B cell (primary cell): ENCODE measurements around the gene SERPINA10. TPM values are rescaled to one million over a fixed set of nuclear protein-coding genes. Genes with fewer than 3 reads are reported as not detected.
"Not testable (repeated sequence)": the region's sequence is repeated elsewhere in the genome, so short reads cannot be mapped to it uniquely, and the experiment has no call there.

Experiments used
- ATAC-seq: fragments of 200-7000 bp; cut with Tn5 transposase; one replicate; pipeline ENCODE4 v1.10.0; 2021; ENCODE audit warnings: low read depth, mild to moderate bottlenecking, moderate number of reproducible peaks, moderate library complexity
- CTCF ChIA-PET: fragments of 350-600 bp; sonication (Branson Sonifier 250); formaldehyde crosslinking; loops from one replicate; lab custom pipeline; 2021; ENCODE audit warnings: antibody characterized with exemption, inconsistent platforms; lab: Charles Lee
- POLR2A ChIA-PET: fragments of 350-600 bp; sonication (Branson Sonifier 250); formaldehyde crosslinking; loops from one replicate; lab custom pipeline; 2021; ENCODE audit warnings: antibody characterized with exemption; lab: Charles Lee
- DNase-seq: peaks from one replicate; pipeline ENCODE4 v3.0.0; 2013
- H2AFZ ChIP-seq: 2 replicates; pipeline ENCODE4 v1.6.1; 2012; ENCODE audit warnings: mild to moderate bottlenecking, low read depth, low read length; ENCODE audit not compliant: insufficient read depth, poor library complexity, severe bottlenecking
- H3K27ac ChIP-seq, 2 donors: 1 replicate in 1 of 2; 2 replicates in 1 of 2; pipeline ENCODE4 v1.5.1; 2012 to 2013; ENCODE audit warnings: low read length in 2 of 2, mild to moderate bottlenecking in 2 of 2, moderate library complexity in 1 of 2
- H3K27me3 ChIP-seq, 4 experiments: fragments of 200-600 bp in 1 of 4; sonication (generic) in 1 of 4; replicated peaks in 1 of 4; 1 replicate in 2 of 4; 2 replicates in 2 of 4; pipeline versions ENCODE4 v1.6.1 to v1.7.0; 2013 to 2016; ENCODE audit warnings: low read length in 3 of 4, mild to moderate bottlenecking in 2 of 4, mixed read lengths in 1 of 4, moderate library complexity in 1 of 4; ENCODE audit not compliant: insufficient read depth in 4 of 4, control insufficient read depth in 3 of 4; ENCODE audit errors: control extremely low read depth in 1 of 4
- H3K36me3 ChIP-seq, 2 experiments: replicated peaks in 1 of 2; 1 replicate in 1 of 2; 2 replicates in 1 of 2; pipeline versions ENCODE4 v1.6.1 to v1.7.1; 2013; ENCODE audit warnings: low read length in 1 of 2; ENCODE audit not compliant: insufficient read depth in 2 of 2, control insufficient read depth in 1 of 2; ENCODE audit errors: control extremely low read depth in 1 of 2, extremely low read depth in 1 of 2
- H3K4me1 ChIP-seq, 2 donors: fragments of 200-600 bp in 1 of 2; sonication (generic) in 1 of 2; 1 replicate in 1 of 2; 2 replicates in 1 of 2; pipeline versions ENCODE4 v1.5.1 to v1.6.1; 2013 to 2017; ENCODE audit warnings: low read length in 2 of 2; ENCODE audit not compliant: control insufficient read depth in 2 of 2, insufficient read depth in 2 of 2
- H3K4me2 ChIP-seq: replicated peaks from 2 replicates; pipeline ENCODE3; 2012; ENCODE audit warnings: mild to moderate bottlenecking, low read depth, low read length; ENCODE audit not compliant: poor library complexity, severe bottlenecking
- H3K4me3 ChIP-seq, 5 experiments: fragments of 200-600 bp in 1 of 5; sonication (generic) in 1 of 5; 1 replicate in 3 of 5; 2 replicates in 2 of 5; pipeline versions ENCODE4 v1.5.1 to v1.7.0; 2011 to 2016; ENCODE audit warnings: low read length in 4 of 5, mild to moderate bottlenecking in 4 of 5, low read depth in 2 of 5, control low read depth in 1 of 5, moderate library complexity in 1 of 5; ENCODE audit not compliant: insufficient read depth in 1 of 5; ENCODE audit errors: control extremely low read depth in 1 of 5, extremely low read depth in 1 of 5
- H3K79me2 ChIP-seq: fragments of 200-600 bp; sonication (generic); one replicate; pipeline ENCODE4 v1.6.0; 2016; ENCODE audit warnings: low read length; ENCODE audit not compliant: control insufficient read depth, insufficient read depth
- H3K9ac ChIP-seq: fragments of 200-600 bp; sonication (generic); 2 replicates; pipeline ENCODE4 v1.6.1; 2017; ENCODE audit warnings: mild to moderate bottlenecking, low read length, moderate library complexity
- H3K9me3 ChIP-seq, 3 donors: one replicate each; pipeline versions ENCODE4 v1.6.1 to v1.7.1; 2013; ENCODE audit warnings: low read length in 2 of 3; ENCODE audit not compliant: control insufficient read depth in 2 of 3, insufficient read depth in 1 of 3; ENCODE audit errors: control extremely low read depth in 1 of 3
- H4K20me1 ChIP-seq: 2 replicates; pipeline ENCODE4 v1.6.0; 2012; ENCODE audit warnings: mild to moderate bottlenecking, low read length; ENCODE audit not compliant: insufficient read depth, control insufficient read depth, poor library complexity, severe bottlenecking
- H3K27ac Mint-ChIP-seq: one replicate; pipeline ENCODE4 v1.8.0; 2021; ENCODE audit warnings: mixed read lengths
- H3K27me3 Mint-ChIP-seq: one replicate; pipeline ENCODE4 v1.8.0; 2021; ENCODE audit warnings: mixed read lengths
- H3K4me1 Mint-ChIP-seq: one replicate; pipeline ENCODE4 v1.8.0; 2021; ENCODE audit warnings: mixed read lengths
- H3K4me3 Mint-ChIP-seq: one replicate; pipeline ENCODE4 v1.8.0; 2021; ENCODE audit warnings: mixed read lengths
- H3K9me3 Mint-ChIP-seq: one replicate; pipeline ENCODE4 v1.8.0; 2022; ENCODE audit warnings: mixed read lengths; ENCODE audit not compliant: insufficient read depth
- CTCF ChIP-seq: fragments of 200-600 bp; IDR thresholded peaks from one replicate; pipeline ENCODE4 v1.8.0; 2022; ENCODE audit warnings: antibody characterized with exemption, mild to moderate bottlenecking
- EZH2 ChIP-seq: IDR thresholded peaks from 2 replicates; pipeline ENCODE4 v1.6.1; 2012; ENCODE audit warnings: borderline replicate concordance, low read depth, mild to moderate bottlenecking, moderate library complexity, low read length; ENCODE audit not compliant: insufficient read depth, poor library complexity, severe bottlenecking
- WGBS: methylation state at CpG from one replicate; pipeline ENCODE4 v1.1.5; 2013; ENCODE audit warnings: missing lambda C conversion rate; ENCODE audit not compliant: insufficient coverage; 5-methylcytosine and 5-hydroxymethylcytosine counted together
- intact Hi-C: fragments of 100-400 bp; cut with micrococcal nuclease; formaldehyde crosslinking; loops from one replicate; pipeline ENCODE4 v1.10.0; 2022
- polyA plus RNA-seq: library from polyadenylated mRNA; depleted of rRNA; stranded (reverse); fragments of >200 nt; gene quantifications from 2 replicates; pipeline ENCODE4 v1.2.3, GENCODE V29; 2012
- total RNA-seq, 2 donors: library from RNA; stranded (reverse); fragments of 120-200 nt in 1 of 2; gene quantifications; 1 replicate in 1 of 2; 2 replicates in 1 of 2; pipeline versions ENCODE4 v1.2.3 to v1.2.4, GENCODE V29; 2013 to 2022

Gene SERPINA10
- total and polyA plus RNA-seq, 2 donors (not counting 1 experiment from before 2014, with no cell fraction given), result not detected

- Histone ChIP-seq H3K79me2 (no peaks in the 10 kb centered on the region), H4K20me1 (no peaks in the 10 kb centered on the region), H3K9me3 (no peaks in the 10 kb centered on the region), H3K27ac (no peak overlapping the region), H3K4me1 (no peaks in the 10 kb centered on the region), H3K9ac (no peak overlapping the region), H3K27me3 (peaks cover 0 to 7% (median 0%) of the 10 kb centered on the region in 4 experiments), H3K4me3 (no peak overlapping the region), H3K4me2 (no peak overlapping the region), H3K36me3 (no peaks in the 10 kb centered on the region), H2AFZ (no peak overlapping the region)
- no peak for ATAC-seq
- H3K27me3 Mint-ChIP-seq, result peaks cover 11% of the 10 kb centered on the region
- intact Hi-C loops, result no loop called here
- TF ChIP-seq EZH2, result no peak
- no peak for TF ChIP-seq CTCF
- DNase-seq, result no peak
- WGBS, result 100% methylated on average over 1 of the region's 10 CpGs
- ChIA-PET POLR2A (no interaction called here), CTCF (no interaction called here)
- H3K9me3 Mint-ChIP-seq, result no peaks in the 10 kb centered on the region
- no peak overlapping the region for H3K27ac Mint-ChIP-seq
- no peaks in the 10 kb centered on the region for H3K4me1 Mint-ChIP-seq
- H3K4me3 Mint-ChIP-seq, result no peak overlapping the region
Observed at GRCh38 chr14:94269156-94269555, 23.9 kb downstream of the SERPINA10 start.

GRCh38 chr14:94268582-94268981, 24.5 kb downstream of the SERPINA10 start:
- H3K4me2 ChIP-seq, POLR2A ChIA-PET, H3K4me1 ChIP-seq, CTCF ChIA-PET, H2AFZ ChIP-seq, H3K4me3 Mint-ChIP-seq, H3K27me3 ChIP-seq, H3K27ac Mint-ChIP-seq, H3K36me3 ChIP-seq, H3K9me3 ChIP-seq, H3K4me1 Mint-ChIP-seq, H4K20me1 ChIP-seq, DNase-seq, H3K79me2 ChIP-seq, H3K27ac ChIP-seq, H3K9me3 Mint-ChIP-seq, ATAC-seq, intact Hi-C loops, H3K4me3 ChIP-seq, H3K9ac ChIP-seq: not testable (repeated sequence)
- WGBS, result 75% methylated on average over 1 of the region's 7 CpGs
- peaks cover 11% of the 10 kb centered on the region for H3K27me3 Mint-ChIP-seq
